Astrocyte (in vitro differentiated cells and primary cell): Measurements from ENCODE around the gene FBXL13. TPM values are rescaled to one million over a fixed set of nuclear protein-coding genes. Genes with fewer than 3 reads are reported as not detected.
"Not testable (repeated sequence)": the region's sequence is repeated elsewhere in the genome, so short reads cannot be mapped to it uniquely, and the experiment has no call there.

Experiments used
- DNase-seq: peaks from one replicate; pipeline ENCODE4 v3.0.0-alpha.2; 2010; ENCODE audit warnings: low read depth
- FAIRE-seq: peaks from 2 replicates; lab custom pipeline; 2011; peaks lifted over from hg19 to GRCh38; lab: Jason Lieb, UNC
- H2AFZ ChIP-seq: 2 replicates; pipeline ENCODE4 v1.6.0; 2012; ENCODE audit warnings: low read depth, low read length, inconsistent platforms
- H3K27ac ChIP-seq: 2 replicates; pipeline ENCODE4 v1.5.1; 2011; ENCODE audit warnings: low read depth, low read length, inconsistent platforms
- H3K27me3 ChIP-seq: 2 replicates; pipeline ENCODE4 v1.6.0; 2011; ENCODE audit warnings: low read length, inconsistent platforms; ENCODE audit not compliant: insufficient read depth
- H3K36me3 ChIP-seq: 2 replicates; pipeline ENCODE4 v1.5.1; 2011; ENCODE audit warnings: low read length, inconsistent platforms; ENCODE audit not compliant: insufficient read depth
- H3K4me1 ChIP-seq: 2 replicates; pipeline ENCODE4 v1.5.1; 2011; ENCODE audit warnings: low read length, inconsistent platforms; ENCODE audit not compliant: insufficient read depth
- H3K4me2 ChIP-seq: 2 replicates; pipeline ENCODE4 v1.6.0; 2012; ENCODE audit warnings: low read length, inconsistent platforms
- H3K4me3 ChIP-seq: 2 replicates; pipeline ENCODE4 v1.5.1; 2011; ENCODE audit warnings: low read depth, mild to moderate bottlenecking, low read length, inconsistent platforms; ENCODE audit not compliant: insufficient read depth
- H3K79me2 ChIP-seq: 2 replicates; pipeline ENCODE4 v1.6.0; 2012; ENCODE audit warnings: mild to moderate bottlenecking, low read length, inconsistent platforms; ENCODE audit not compliant: insufficient read depth
- H3K9ac ChIP-seq: 2 replicates; pipeline ENCODE4 v1.6.0; 2012; ENCODE audit warnings: mild to moderate bottlenecking, low read length, inconsistent platforms
- H3K9me3 ChIP-seq: 2 replicates; pipeline ENCODE4 v1.5.1; 2012; ENCODE audit warnings: low read depth, mild to moderate bottlenecking, low read length, inconsistent platforms; ENCODE audit not compliant: insufficient read depth
- H4K20me1 ChIP-seq: 2 replicates; pipeline ENCODE4 v1.6.0; 2012; ENCODE audit warnings: low read length, inconsistent platforms; ENCODE audit not compliant: insufficient read depth
- H3K27ac Mint-ChIP-seq: one replicate; pipeline ENCODE4 v1.8.0; 2021; ENCODE audit warnings: mild to moderate bottlenecking, mixed read lengths; ENCODE audit not compliant: unreplicated experiment
- H3K27me3 Mint-ChIP-seq: one replicate; pipeline ENCODE4 v1.8.0; 2021; ENCODE audit warnings: low read depth, mixed read lengths; ENCODE audit not compliant: unreplicated experiment
- H3K36me3 Mint-ChIP-seq: one replicate; pipeline ENCODE4 v1.8.0; 2021; ENCODE audit warnings: low read depth, mixed read lengths; ENCODE audit not compliant: unreplicated experiment
- H3K4me1 Mint-ChIP-seq: one replicate; pipeline ENCODE4 v1.8.0; 2021; ENCODE audit warnings: low read depth, mixed read lengths; ENCODE audit not compliant: unreplicated experiment
- H3K4me3 Mint-ChIP-seq: one replicate; pipeline ENCODE4 v1.8.0; 2021; ENCODE audit warnings: mild to moderate bottlenecking, moderate library complexity, mixed read lengths; ENCODE audit not compliant: unreplicated experiment
- H3K9me3 Mint-ChIP-seq: one replicate; pipeline ENCODE4 v1.8.0; 2021; ENCODE audit warnings: mild to moderate bottlenecking, mixed read lengths; ENCODE audit not compliant: unreplicated experiment
- EZH2 ChIP-seq: IDR thresholded peaks from 2 replicates; pipeline ENCODE4 v1.6.1; 2012; ENCODE audit warnings: mild to moderate bottlenecking, low read length, inconsistent platforms; ENCODE audit not compliant: insufficient read depth
- total RNA-seq: library from RNA; stranded (reverse); gene quantifications from 2 replicates; pipeline ENCODE4 v1.2.1, GENCODE V29; 2021
- TF ChIP-seq, protein P1 (sequence below): IDR thresholded peaks from 2 replicates; pipeline ENCODE4 v1.5.1; 2011; ENCODE audit warnings: low read depth, mild to moderate bottlenecking, inconsistent platforms, low read length, moderate library complexity; ENCODE audit not compliant: insufficient read depth

Gene FBXL13
- total RNA-seq, 1 donor from 2014 or later, result 1.2 TPM

DNA sequence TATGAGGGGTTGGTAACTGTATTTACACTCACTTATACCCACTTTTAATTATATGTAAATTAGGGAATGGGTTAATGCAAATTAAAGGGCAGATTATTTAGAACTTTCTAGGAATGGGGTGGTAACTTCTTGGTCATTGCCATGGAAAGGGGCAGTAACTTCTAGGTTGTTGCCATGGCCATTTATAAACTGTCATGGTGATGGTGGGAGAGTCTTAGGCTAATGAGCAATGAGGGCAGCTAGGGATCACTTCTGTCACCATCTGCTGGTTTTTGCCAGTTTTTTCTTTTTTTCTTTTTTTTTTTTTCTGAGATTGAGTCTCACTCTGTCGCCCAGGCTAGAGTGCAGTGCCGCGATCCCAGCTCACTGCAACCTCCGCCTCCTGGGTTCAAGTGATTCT is 41.2 kb upstream of the FBXL13 start:
- Histone ChIP-seq H3K4me1 (peaks cover 5% of the 10 kb centered on the region), H3K9me3 (no peaks in the 10 kb centered on the region), H3K9ac (no peak overlapping the region), H3K4me3 (no peak overlapping the region), H3K36me3 (no peaks in the 10 kb centered on the region), H2AFZ (no peak overlapping the region), H3K4me2 (no peak overlapping the region), H3K27me3 (no peaks in the 10 kb centered on the region), H3K27ac (no peak overlapping the region), H3K79me2 (no peaks in the 10 kb centered on the region), H4K20me1 (no peaks in the 10 kb centered on the region)
- H3K27me3 Mint-ChIP-seq, result no peaks in the 10 kb centered on the region
- DNase-seq (no peak), FAIRE-seq (no peak)
- no peak overlapping the region for H3K4me3 Mint-ChIP-seq
- peaks cover 8% of the 10 kb centered on the region for H3K36me3 Mint-ChIP-seq
- no peak for TF ChIP-seq EZH2
- TF ChIP-seq, protein P1, sequence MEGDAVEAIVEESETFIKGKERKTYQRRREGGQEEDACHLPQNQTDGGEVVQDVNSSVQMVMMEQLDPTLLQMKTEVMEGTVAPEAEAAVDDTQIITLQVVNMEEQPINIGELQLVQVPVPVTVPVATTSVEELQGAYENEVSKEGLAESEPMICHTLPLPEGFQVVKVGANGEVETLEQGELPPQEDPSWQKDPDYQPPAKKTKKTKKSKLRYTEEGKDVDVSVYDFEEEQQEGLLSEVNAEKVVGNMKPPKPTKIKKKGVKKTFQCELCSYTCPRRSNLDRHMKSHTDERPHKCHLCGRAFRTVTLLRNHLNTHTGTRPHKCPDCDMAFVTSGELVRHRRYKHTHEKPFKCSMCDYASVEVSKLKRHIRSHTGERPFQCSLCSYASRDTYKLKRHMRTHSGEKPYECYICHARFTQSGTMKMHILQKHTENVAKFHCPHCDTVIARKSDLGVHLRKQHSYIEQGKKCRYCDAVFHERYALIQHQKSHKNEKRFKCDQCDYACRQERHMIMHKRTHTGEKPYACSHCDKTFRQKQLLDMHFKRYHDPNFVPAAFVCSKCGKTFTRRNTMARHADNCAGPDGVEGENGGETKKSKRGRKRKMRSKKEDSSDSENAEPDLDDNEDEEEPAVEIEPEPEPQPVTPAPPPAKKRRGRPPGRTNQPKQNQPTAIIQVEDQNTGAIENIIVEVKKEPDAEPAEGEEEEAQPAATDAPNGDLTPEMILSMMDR, result no peak
- no peak overlapping the region for H3K27ac Mint-ChIP-seq
- H3K4me1 Mint-ChIP-seq, result peaks cover 12% of the 10 kb centered on the region
- H3K9me3 Mint-ChIP-seq, result peaks cover 6% of the 10 kb centered on the region

DNA sequence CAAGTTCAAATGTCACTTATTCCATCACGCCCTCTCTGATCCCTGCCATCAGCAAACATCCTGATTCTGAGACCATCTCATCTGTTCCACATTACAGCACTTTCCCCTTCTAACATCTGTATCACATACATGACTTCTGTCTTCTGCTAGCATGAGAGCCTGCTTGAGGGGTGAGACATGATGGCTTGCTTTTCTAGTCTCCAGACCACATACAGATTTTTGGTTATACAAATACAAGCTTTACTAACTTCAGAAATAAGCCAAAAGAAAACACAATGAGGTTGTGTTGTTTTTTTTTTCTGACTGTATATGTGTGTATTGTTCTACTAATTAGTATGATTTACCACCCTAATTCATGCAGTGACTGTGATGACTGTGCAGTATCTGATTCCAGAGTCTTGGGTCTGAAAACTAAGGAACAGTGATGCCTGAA is 40.0 kb upstream of the FBXL13 start:
- Histone ChIP-seq H3K4me1 (peaks cover 5% of the 10 kb centered on the region), H3K27ac (no peak overlapping the region), H2AFZ (no peak overlapping the region), H4K20me1 (no peaks in the 10 kb centered on the region), H3K27me3 (no peaks in the 10 kb centered on the region), H3K4me2 (no peak overlapping the region), H3K4me3 (no peak overlapping the region), H3K79me2 (no peaks in the 10 kb centered on the region), H3K9ac (no peak overlapping the region), H3K36me3 (no peaks in the 10 kb centered on the region), H3K9me3 (no peaks in the 10 kb centered on the region)
- peaks cover 14% of the 10 kb centered on the region for H3K36me3 Mint-ChIP-seq
- peaks cover 6% of the 10 kb centered on the region for H3K9me3 Mint-ChIP-seq
- H3K4me3 Mint-ChIP-seq, result no peak overlapping the region
- H3K27ac Mint-ChIP-seq, result no peak overlapping the region
- no peaks in the 10 kb centered on the region for H3K27me3 Mint-ChIP-seq
- peaks cover 10% of the 10 kb centered on the region for H3K4me1 Mint-ChIP-seq
- DNase-seq (no peak), FAIRE-seq (no peak)
- no peak for TF ChIP-seq EZH2
- TF ChIP-seq, protein P1, result no peak

DNA sequence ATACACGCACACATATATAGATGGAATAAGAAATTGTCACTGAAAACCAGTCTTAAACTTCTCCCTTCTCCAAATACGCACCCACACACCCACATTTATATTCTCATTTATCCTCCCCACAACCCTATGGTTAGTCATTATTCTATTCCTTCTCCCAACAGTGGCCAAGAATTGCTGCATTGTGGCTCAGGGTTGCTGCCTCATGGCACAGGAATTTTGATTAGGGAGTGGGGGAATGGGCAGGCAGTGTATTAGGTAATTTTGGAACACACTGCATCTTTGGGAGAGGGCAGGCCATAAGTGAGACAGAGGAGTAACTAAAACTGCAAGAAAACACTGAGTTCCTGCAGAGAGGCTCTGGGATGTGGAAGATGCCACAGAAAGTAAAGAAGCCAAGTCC is 38.6 kb upstream of the FBXL13 start:
- Histone ChIP-seq H3K4me2 (peak overlapping the region; percentile 61), H3K27me3 (no peaks in the 10 kb centered on the region), H4K20me1 (no peaks in the 10 kb centered on the region), H2AFZ (no peak overlapping the region), H3K9me3 (no peaks in the 10 kb centered on the region), H3K27ac (peak overlapping the region; percentile 51), H3K4me3 (no peak overlapping the region), H3K36me3 (no peaks in the 10 kb centered on the region), H3K4me1 (peaks cover 5% of the 10 kb centered on the region), H3K9ac (peak overlapping the region; percentile 26), H3K79me2 (no peaks in the 10 kb centered on the region)
- H3K27ac Mint-ChIP-seq, result peak overlapping the region; percentile 6
- FAIRE-seq (no peak), DNase-seq (peak; percentile 98)
- H3K4me1 Mint-ChIP-seq, result peaks cover 10% of the 10 kb centered on the region
- H3K36me3 Mint-ChIP-seq, result peaks cover 16% of the 10 kb centered on the region
- no peak for TF ChIP-seq EZH2
- TF ChIP-seq, protein P1, result no peak
- peaks cover 6% of the 10 kb centered on the region for H3K9me3 Mint-ChIP-seq
- H3K27me3 Mint-ChIP-seq, result no peaks in the 10 kb centered on the region
- no peak overlapping the region for H3K4me3 Mint-ChIP-seq

DNA sequence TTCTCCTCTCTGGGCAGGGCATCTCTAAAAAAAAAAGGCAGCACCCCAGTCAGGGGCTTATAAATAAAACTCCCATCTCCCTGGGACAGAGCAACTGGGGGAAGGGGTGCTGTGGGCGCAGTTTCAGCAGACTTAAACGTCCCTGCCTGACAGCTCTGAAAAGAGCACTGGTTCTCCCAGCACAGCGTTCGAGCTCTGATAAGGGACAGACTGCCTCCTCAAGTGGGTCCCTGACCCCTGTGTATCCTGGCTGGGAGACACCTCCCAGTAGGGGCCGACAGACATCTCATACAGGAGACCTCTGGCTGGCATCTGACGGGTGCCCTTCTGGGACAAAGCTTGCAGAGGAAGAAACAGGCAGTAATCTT is 32.1 kb upstream of the FBXL13 start:
- H3K79me2 ChIP-seq, DNase-seq, H3K4me1 Mint-ChIP-seq, H3K27me3 ChIP-seq, H3K36me3 ChIP-seq, H3K4me3 Mint-ChIP-seq, H3K4me1 ChIP-seq, H2AFZ ChIP-seq, FAIRE-seq, H3K27ac ChIP-seq, H3K9me3 ChIP-seq, H3K9ac ChIP-seq, H3K27ac Mint-ChIP-seq, H4K20me1 ChIP-seq, H3K4me3 ChIP-seq, H3K27me3 Mint-ChIP-seq, H3K9me3 Mint-ChIP-seq: not testable (repeated sequence)
- H3K36me3 Mint-ChIP-seq, result peaks cover 14% of the 10 kb centered on the region
- H3K4me2 ChIP-seq, result peak overlapping the region; percentile 34
